ENCODE data around the gene ANAPC10.
"Not testable (repeated sequence)": the region's sequence is repeated elsewhere in the genome, so short reads cannot be mapped to it uniquely, and the experiment has no call there.

ANAPC10 gene

DNA sequence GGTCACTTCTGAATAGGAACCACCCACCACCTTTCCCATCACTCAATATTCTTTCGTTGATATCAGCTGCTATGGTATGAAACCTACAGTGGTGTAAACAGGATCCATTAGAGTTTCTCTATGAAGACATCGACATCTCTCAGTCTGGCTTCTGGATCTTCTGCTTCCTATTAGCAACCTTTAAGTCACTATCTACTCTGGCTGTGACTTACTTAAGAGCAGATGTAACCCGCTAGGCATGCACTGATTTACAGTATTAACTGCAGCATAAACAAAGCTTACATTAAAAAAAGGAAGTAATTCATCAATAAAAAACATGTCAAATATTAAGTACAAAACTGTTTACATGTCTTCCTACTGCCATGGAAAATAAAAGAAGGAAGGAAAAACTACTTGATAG is 96.4 kb downstream of the ANAPC10 start:
- DNase-seq: no peak

DNA sequence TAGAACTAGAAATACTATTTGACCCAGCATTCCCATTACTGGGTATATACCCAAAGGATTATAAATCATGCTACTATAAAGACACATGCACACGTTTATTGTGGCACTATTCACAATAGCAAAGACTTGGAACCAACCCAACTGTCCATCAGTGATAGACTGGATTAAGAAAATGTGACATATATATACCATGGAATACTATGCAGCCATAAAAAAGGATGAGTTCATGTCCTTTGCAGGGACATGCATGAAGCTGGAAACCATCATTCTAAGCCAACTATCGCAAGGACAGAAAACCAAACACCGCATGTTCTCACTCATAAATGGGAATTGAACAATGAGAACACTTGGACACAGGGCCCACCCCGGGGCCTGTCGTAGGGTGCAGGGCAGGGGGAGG is 97.3 kb downstream of the ANAPC10 start:
- not testable (repeated sequence) for H3K9ac ChIP-seq (ENCODE audit: low read length); H3K23ac ChIP-seq (ENCODE audit: low read length); H4K8ac ChIP-seq (ENCODE audit: low read depth, low read length); H3K27me3 ChIP-seq (ENCODE audit: insufficient read depth, low read length, poor library complexity); H3K4me1 ChIP-seq (ENCODE audit: control insufficient read depth, low read depth, low read length); H3K4me2 ChIP-seq (ENCODE audit: low read length); H2BK15ac ChIP-seq (replicated peaks; ENCODE audit: low read depth); H2BK5ac ChIP-seq (ENCODE audit: low read length); H3K79me1 ChIP-seq (ENCODE audit: low read length); H3K4ac ChIP-seq (ENCODE audit: low read depth, low read length); H3K18ac ChIP-seq (ENCODE audit: low read length); H3K27ac ChIP-seq (ENCODE audit: low read depth, low read length); H2BK120ac ChIP-seq (ENCODE audit: low read depth, low read length); DNase-seq; H2AK5ac ChIP-seq (ENCODE audit: low read length); H3K4me3 ChIP-seq (ENCODE audit: low read length); H4K5ac ChIP-seq (ENCODE audit: low read length); H3K36me3 ChIP-seq (ENCODE audit: control insufficient read depth, insufficient read depth, low read length); H3K79me2 ChIP-seq (ENCODE audit: control insufficient read depth, insufficient read depth, low read length); H3K56ac ChIP-seq (ENCODE audit: low read length)
- WGBS (ENCODE audit: extremely low coverage, insufficient coverage, low lambda C conversion rate): no CpG with 5 or more reads among the region's 5 CpGs

More for the DNA sequence above, 96.4 kb downstream of the ANAPC10 start:
- no peaks in the 10 kb centered on the region for H3K4me1 ChIP-seq (ENCODE audit: control insufficient read depth, low read depth, low read length)
- no peaks in the 10 kb centered on the region for H3K27me3 ChIP-seq (ENCODE audit: insufficient read depth, low read length, poor library complexity)
- H3K79me1 ChIP-seq (ENCODE audit: low read length): no peaks in the 10 kb centered on the region
- no peak overlapping the region for H4K5ac ChIP-seq (ENCODE audit: low read length)
- no peak overlapping the region for H2BK15ac ChIP-seq (replicated peaks; ENCODE audit: low read depth)
- no peak overlapping the region for H2AK5ac ChIP-seq (ENCODE audit: low read length)
- no peaks in the 10 kb centered on the region for H3K36me3 ChIP-seq (ENCODE audit: control insufficient read depth, insufficient read depth, low read length)
- no peak overlapping the region for H3K23ac ChIP-seq (ENCODE audit: low read length)
- H3K9ac ChIP-seq (ENCODE audit: low read length): no peak overlapping the region
- H4K8ac ChIP-seq (ENCODE audit: low read depth, low read length): no peak overlapping the region
- no CpG with 5 or more reads among the region's 3 CpGs for WGBS (ENCODE audit: extremely low coverage, insufficient coverage, low lambda C conversion rate)
- H2BK120ac ChIP-seq (ENCODE audit: low read depth, low read length): no peak overlapping the region
- H2BK5ac ChIP-seq (ENCODE audit: low read length): no peak overlapping the region
- no peak overlapping the region for H3K4ac ChIP-seq (ENCODE audit: low read depth, low read length)
- no peak overlapping the region for H3K18ac ChIP-seq (ENCODE audit: low read length)
- H3K56ac ChIP-seq (ENCODE audit: low read length): no peak overlapping the region
- no peaks in the 10 kb centered on the region for H3K79me2 ChIP-seq (ENCODE audit: control insufficient read depth, insufficient read depth, low read length)
- no peak overlapping the region for H3K4me2 ChIP-seq (ENCODE audit: low read length)
- no peak overlapping the region for H3K27ac ChIP-seq (ENCODE audit: low read depth, low read length)
- no peak overlapping the region for H3K4me3 ChIP-seq (ENCODE audit: low read length)

- no peak overlapping the region for H2BK5ac ChIP-seq (ENCODE audit: low read length)
- H3K4me1 ChIP-seq (ENCODE audit: control insufficient read depth, low read depth, low read length): no peaks in the 10 kb centered on the region
- H4K8ac ChIP-seq (ENCODE audit: low read depth, low read length): no peak overlapping the region
- H3K27me3 ChIP-seq (ENCODE audit: insufficient read depth, low read length, poor library complexity): no peaks in the 10 kb centered on the region
- H3K79me1 ChIP-seq (ENCODE audit: low read length): no peaks in the 10 kb centered on the region
- H3K18ac ChIP-seq (ENCODE audit: low read length): no peak overlapping the region
- H3K79me2 ChIP-seq (ENCODE audit: control insufficient read depth, insufficient read depth, low read length): no peaks in the 10 kb centered on the region
- WGBS (ENCODE audit: extremely low coverage, insufficient coverage, low lambda C conversion rate): no CpG with 5 or more reads among the region's 2 CpGs
- H2BK15ac ChIP-seq (replicated peaks; ENCODE audit: low read depth): no peak overlapping the region
- H3K23ac ChIP-seq (ENCODE audit: low read length): no peak overlapping the region
- no peak overlapping the region for H3K4me3 ChIP-seq (ENCODE audit: low read length)
- no peak overlapping the region for H2BK120ac ChIP-seq (ENCODE audit: low read depth, low read length)
- H3K4ac ChIP-seq (ENCODE audit: low read depth, low read length): no peak overlapping the region
- H3K4me2 ChIP-seq (ENCODE audit: low read length): no peak overlapping the region
- no peak overlapping the region for H3K9ac ChIP-seq (ENCODE audit: low read length)
- no peaks in the 10 kb centered on the region for H3K36me3 ChIP-seq (ENCODE audit: control insufficient read depth, insufficient read depth, low read length)
- H3K56ac ChIP-seq (ENCODE audit: low read length): no peak overlapping the region
- H4K5ac ChIP-seq (ENCODE audit: low read length): no peak overlapping the region
- no peak overlapping the region for H2AK5ac ChIP-seq (ENCODE audit: low read length)
- no peak for DNase-seq
- no peak overlapping the region for H3K27ac ChIP-seq (ENCODE audit: low read depth, low read length)
Measured at GRCh38 chr4:144989306-144989705, 108.7 kb downstream of the ANAPC10 start.

GRCh38 chr4:144985531-144985930 is 112.5 kb downstream of the ANAPC10 start:
- DNase-seq: no peak
- no CpG with 5 or more reads among the region's 1 CpG for WGBS (ENCODE audit: extremely low coverage, insufficient coverage, low lambda C conversion rate)
- Histone ChIP-seq H2BK120ac (ENCODE audit: low read depth, low read length) (no peak overlapping the region), H3K79me1 (ENCODE audit: low read length) (no peaks in the 10 kb centered on the region), H3K4me2 (ENCODE audit: low read length) (no peak overlapping the region), H3K18ac (ENCODE audit: low read length) (no peak overlapping the region), H2BK15ac (replicated peaks; ENCODE audit: low read depth) (no peak overlapping the region), H3K4ac (ENCODE audit: low read depth, low read length) (no peak overlapping the region), H3K9ac (ENCODE audit: low read length) (no peak overlapping the region), H3K4me1 (ENCODE audit: control insufficient read depth, low read depth, low read length) (no peaks in the 10 kb centered on the region), H3K27me3 (ENCODE audit: insufficient read depth, low read length, poor library complexity) (no peaks in the 10 kb centered on the region), H3K36me3 (ENCODE audit: control insufficient read depth, insufficient read depth, low read length) (no peaks in the 10 kb centered on the region), H2BK5ac (ENCODE audit: low read length) (no peak overlapping the region), H2AK5ac (ENCODE audit: low read length) (no peak overlapping the region), H3K27ac (ENCODE audit: low read depth, low read length) (no peak overlapping the region), H3K4me3 (ENCODE audit: low read length) (no peak overlapping the region), H4K8ac (ENCODE audit: low read depth, low read length) (no peak overlapping the region), H3K56ac (ENCODE audit: low read length) (no peak overlapping the region), H4K5ac (ENCODE audit: low read length) (no peak overlapping the region), H3K23ac (ENCODE audit: low read length) (no peak overlapping the region), H3K79me2 (ENCODE audit: control insufficient read depth, insufficient read depth, low read length) (no peaks in the 10 kb centered on the region)

- no peak overlapping the region for H4K8ac ChIP-seq (ENCODE audit: low read depth, low read length)
- no peak overlapping the region for H2BK15ac ChIP-seq (replicated peaks; ENCODE audit: low read depth)
- H3K36me3 ChIP-seq (ENCODE audit: control insufficient read depth, insufficient read depth, low read length): no peaks in the 10 kb centered on the region
- no peak overlapping the region for H3K18ac ChIP-seq (ENCODE audit: low read length)
- no peak overlapping the region for H3K4me2 ChIP-seq (ENCODE audit: low read length)
- H4K5ac ChIP-seq (ENCODE audit: low read length): no peak overlapping the region
- no peaks in the 10 kb centered on the region for H3K79me1 ChIP-seq (ENCODE audit: low read length)
- no peak overlapping the region for H3K56ac ChIP-seq (ENCODE audit: low read length)
- no peak overlapping the region for H3K4ac ChIP-seq (ENCODE audit: low read depth, low read length)
- no peak overlapping the region for H2BK120ac ChIP-seq (ENCODE audit: low read depth, low read length)
- no peak overlapping the region for H3K4me3 ChIP-seq (ENCODE audit: low read length)
- no peak overlapping the region for H3K27ac ChIP-seq (ENCODE audit: low read depth, low read length)
- H3K9ac ChIP-seq (ENCODE audit: low read length): no peak overlapping the region
- H3K23ac ChIP-seq (ENCODE audit: low read length): no peak overlapping the region
- H3K79me2 ChIP-seq (ENCODE audit: control insufficient read depth, insufficient read depth, low read length): no peaks in the 10 kb centered on the region
- H3K27me3 ChIP-seq (ENCODE audit: insufficient read depth, low read length, poor library complexity): no peaks in the 10 kb centered on the region
- H3K4me1 ChIP-seq (ENCODE audit: control insufficient read depth, low read depth, low read length): no peaks in the 10 kb centered on the region
- H2AK5ac ChIP-seq (ENCODE audit: low read length): no peak overlapping the region
- DNase-seq: no peak
- no peak overlapping the region for H2BK5ac ChIP-seq (ENCODE audit: low read length)
Measured at GRCh38 chr4:144985014-144985413, 113.0 kb downstream of the ANAPC10 start.

GRCh38 chr4:144984241-144984640 is 113.8 kb downstream of the ANAPC10 start:
- Histone ChIP-seq H2AK5ac (ENCODE audit: low read length) (no peak overlapping the region), H3K36me3 (ENCODE audit: control insufficient read depth, insufficient read depth, low read length) (no peaks in the 10 kb centered on the region)

More at GRCh38 chr4:144984241-144984640, 113.8 kb downstream of the ANAPC10 start:
- H3K4me1 ChIP-seq (ENCODE audit: control insufficient read depth, low read depth, low read length): no peaks in the 10 kb centered on the region
- H4K8ac ChIP-seq (ENCODE audit: low read depth, low read length): no peak overlapping the region
- H4K5ac ChIP-seq (ENCODE audit: low read length): no peak overlapping the region
- H2BK120ac ChIP-seq (ENCODE audit: low read depth, low read length): no peak overlapping the region
- no peak overlapping the region for H2BK5ac ChIP-seq (ENCODE audit: low read length)
- H3K23ac ChIP-seq (ENCODE audit: low read length): no peak overlapping the region
- H3K18ac ChIP-seq (ENCODE audit: low read length): no peak overlapping the region
- H3K4me2 ChIP-seq (ENCODE audit: low read length): no peak overlapping the region
- H3K56ac ChIP-seq (ENCODE audit: low read length): no peak overlapping the region
- H3K4me3 ChIP-seq (ENCODE audit: low read length): no peak overlapping the region
- DNase-seq: no peak
- no peaks in the 10 kb centered on the region for H3K27me3 ChIP-seq (ENCODE audit: insufficient read depth, low read length, poor library complexity)
- no peaks in the 10 kb centered on the region for H3K79me1 ChIP-seq (ENCODE audit: low read length)
- H3K79me2 ChIP-seq (ENCODE audit: control insufficient read depth, insufficient read depth, low read length): no peaks in the 10 kb centered on the region
- no peak overlapping the region for H3K9ac ChIP-seq (ENCODE audit: low read length)
- no peak overlapping the region for H3K27ac ChIP-seq (ENCODE audit: low read depth, low read length)
- H2BK15ac ChIP-seq (replicated peaks; ENCODE audit: low read depth): no peak overlapping the region
- H3K4ac ChIP-seq (ENCODE audit: low read depth, low read length): no peak overlapping the region
- no CpG with 5 or more reads among the region's 3 CpGs for WGBS (ENCODE audit: extremely low coverage, insufficient coverage, low lambda C conversion rate)
